NB4 (cell line): ENCODE results near the gene STARD6.

Experiments used
- DNase-seq: peaks from one replicate; pipeline ENCODE4 v3.0.0; 2010; ENCODE audit warnings: low read depth
- H3K4me3 ChIP-seq: one replicate; pipeline ENCODE4 v1.5.1; 2011; ENCODE audit warnings: mild to moderate bottlenecking, low read depth, low read length, moderate library complexity
- MAX ChIP-seq: IDR thresholded peaks from 2 replicates; pipeline ENCODE4 v1.6.1; 2011; ENCODE audit warnings: low read depth, low read length
- MYC ChIP-seq: IDR thresholded peaks from 2 replicates; pipeline ENCODE4 v1.6.1; 2011; ENCODE audit warnings: low read depth, low read length
- POLR2A ChIP-seq: IDR thresholded peaks from 2 replicates; pipeline ENCODE4 v1.6.1; 2011; ENCODE audit warnings: mild to moderate bottlenecking; ENCODE audit not compliant: insufficient read length; ENCODE audit errors: extremely low read depth
- TF ChIP-seq, protein P1 (sequence below): IDR thresholded peaks from one replicate; pipeline ENCODE4 v1.5.1; 2012; ENCODE audit warnings: low read depth, low read length

The STARD6 gene

DNA sequence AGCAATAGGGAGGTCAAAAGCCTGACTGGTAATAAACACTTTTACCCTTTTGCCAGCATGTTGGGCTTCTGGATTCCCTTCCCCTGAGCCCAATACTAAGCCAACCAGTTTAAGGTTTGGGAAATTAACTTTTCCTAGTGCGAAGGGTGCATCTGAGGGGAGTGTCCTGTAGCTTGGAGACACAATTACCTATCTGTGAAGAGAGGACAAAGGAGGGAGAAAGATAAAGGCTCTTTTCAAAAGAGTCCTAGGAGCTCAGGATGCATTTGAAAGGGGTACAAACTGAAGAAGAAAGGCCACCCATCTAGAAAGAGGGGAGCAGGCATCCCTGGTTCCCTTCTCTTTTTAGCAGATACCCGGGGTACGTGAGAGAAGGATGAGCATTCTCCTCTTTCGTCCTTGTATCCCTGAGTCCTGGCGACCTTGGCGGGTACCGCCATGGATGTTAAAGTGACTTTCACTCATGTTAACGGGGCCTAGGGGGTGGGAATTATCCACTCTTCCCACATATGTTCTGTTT lies 25.1 kb upstream of the STARD6 start:
- TF ChIP-seq, protein P1, sequence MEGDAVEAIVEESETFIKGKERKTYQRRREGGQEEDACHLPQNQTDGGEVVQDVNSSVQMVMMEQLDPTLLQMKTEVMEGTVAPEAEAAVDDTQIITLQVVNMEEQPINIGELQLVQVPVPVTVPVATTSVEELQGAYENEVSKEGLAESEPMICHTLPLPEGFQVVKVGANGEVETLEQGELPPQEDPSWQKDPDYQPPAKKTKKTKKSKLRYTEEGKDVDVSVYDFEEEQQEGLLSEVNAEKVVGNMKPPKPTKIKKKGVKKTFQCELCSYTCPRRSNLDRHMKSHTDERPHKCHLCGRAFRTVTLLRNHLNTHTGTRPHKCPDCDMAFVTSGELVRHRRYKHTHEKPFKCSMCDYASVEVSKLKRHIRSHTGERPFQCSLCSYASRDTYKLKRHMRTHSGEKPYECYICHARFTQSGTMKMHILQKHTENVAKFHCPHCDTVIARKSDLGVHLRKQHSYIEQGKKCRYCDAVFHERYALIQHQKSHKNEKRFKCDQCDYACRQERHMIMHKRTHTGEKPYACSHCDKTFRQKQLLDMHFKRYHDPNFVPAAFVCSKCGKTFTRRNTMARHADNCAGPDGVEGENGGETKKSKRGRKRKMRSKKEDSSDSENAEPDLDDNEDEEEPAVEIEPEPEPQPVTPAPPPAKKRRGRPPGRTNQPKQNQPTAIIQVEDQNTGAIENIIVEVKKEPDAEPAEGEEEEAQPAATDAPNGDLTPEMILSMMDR, result no peak
- TF ChIP-seq MAX (no peak), POLR2A (no peak), MYC (no peak)

GRCh38 chr18:54382076-54382475 lies 24.4 kb upstream of the STARD6 start:
- H3K4me3 ChIP-seq, result no peak overlapping the region
- no peak for DNase-seq
- TF ChIP-seq MAX (no peak), MYC (no peak), POLR2A (no peak)
- TF ChIP-seq, protein P1, result no peak

More for the DNA sequence above, 25.1 kb upstream of the STARD6 start:
- DNase-seq, result no peak
- H3K4me3 ChIP-seq, result no peak overlapping the region

DNA sequence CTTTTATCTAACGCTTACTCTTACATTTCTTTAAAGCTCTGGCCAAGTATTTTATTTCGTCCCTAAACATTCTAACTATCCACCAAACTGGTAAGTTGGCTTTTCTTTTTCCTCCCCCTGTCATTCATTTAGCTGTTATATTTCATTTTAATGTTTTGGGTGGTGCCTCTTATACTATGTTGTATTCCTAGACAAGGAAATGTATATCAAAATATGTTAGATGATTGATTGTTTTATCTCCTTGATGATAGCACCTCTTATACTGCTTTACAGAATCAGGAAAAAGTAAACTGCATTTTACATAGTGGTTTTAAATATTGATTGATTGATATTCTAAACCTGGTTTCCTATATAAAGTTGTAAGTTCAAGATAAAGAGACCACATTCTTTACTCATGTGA lies 24.0 kb upstream of the STARD6 start:
- no peak for DNase-seq
- no peak overlapping the region for H3K4me3 ChIP-seq
- TF ChIP-seq POLR2A, result no peak
- no peak for TF ChIP-seq MYC
- TF ChIP-seq, protein P1, result no peak

DNA sequence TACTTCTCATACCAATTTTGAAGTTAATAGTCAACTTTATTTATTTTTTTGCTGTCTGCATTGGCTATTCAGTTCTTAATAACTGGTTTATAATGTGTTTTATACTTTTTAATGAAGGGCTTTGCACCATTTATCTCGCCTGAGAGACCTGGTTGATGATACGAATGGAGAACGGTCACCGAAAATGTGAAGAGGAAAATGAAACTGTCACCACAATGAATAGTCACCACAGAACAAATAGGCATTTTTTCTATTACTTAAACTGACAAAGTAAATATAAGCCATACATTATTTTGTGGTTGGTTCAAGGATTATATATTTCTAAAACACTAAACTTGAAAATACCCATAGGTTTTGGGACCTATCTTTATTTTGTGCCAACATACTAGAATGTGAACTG lies 20.4 kb upstream of the STARD6 start:
- TF ChIP-seq POLR2A (no peak), MAX (no peak), MYC (no peak)
- TF ChIP-seq, protein P1, result no peak
- H3K4me3 ChIP-seq, result no peak overlapping the region
- no peak for DNase-seq

GRCh38 chr18:54360406-54360805 lies 2.7 kb upstream of the STARD6 start:
- H3K4me3 ChIP-seq, result no peak overlapping the region
- TF ChIP-seq POLR2A (no peak), MAX (no peak), MYC (no peak)
- TF ChIP-seq, protein P1, result no peak
- DNase-seq, result no peak

- TF ChIP-seq, protein P1, result no peak
- TF ChIP-seq MAX (no peak), MYC (no peak), POLR2A (no peak)
- peak; percentile 0 for DNase-seq
These were observed 1.6 kb upstream of the STARD6 start for GRCh38 chr18:54359233-54359632.

More at GRCh38 chr18:54359233-54359632, 1.6 kb upstream of the STARD6 start:
- H3K4me3 ChIP-seq, result peak overlapping the region; percentile 77
